ENCODE data around the gene CGNL1. TPM values are rescaled to one million over a fixed set of nuclear protein-coding genes. Genes with fewer than 3 reads are reported as not detected.

CGNL1 gene
- total RNA-seq, 1 experiment from 2014 or later, result 0.43 TPM

DNA sequence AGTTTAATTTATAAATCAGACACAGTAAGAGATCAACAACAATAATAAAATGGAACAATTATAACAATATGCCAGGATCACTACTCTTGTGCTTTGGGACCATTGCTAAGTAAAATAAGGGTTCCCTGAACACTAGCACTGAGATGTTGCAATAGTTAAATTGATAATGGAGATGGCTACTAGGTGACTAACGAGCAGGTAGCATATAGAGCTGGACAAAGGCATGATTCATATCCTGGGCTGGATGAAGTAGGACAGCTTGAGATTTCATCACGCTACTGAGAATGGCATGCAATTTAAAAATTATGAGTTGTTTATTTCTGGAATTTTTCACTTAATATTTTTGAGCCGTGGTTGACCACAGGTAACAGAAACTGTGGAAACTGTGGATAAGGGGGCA lies 194.7 kb downstream of the CGNL1 start:
- peak; percentile 22 for DNase-seq (ENCODE audit: low spot score)

DNA sequence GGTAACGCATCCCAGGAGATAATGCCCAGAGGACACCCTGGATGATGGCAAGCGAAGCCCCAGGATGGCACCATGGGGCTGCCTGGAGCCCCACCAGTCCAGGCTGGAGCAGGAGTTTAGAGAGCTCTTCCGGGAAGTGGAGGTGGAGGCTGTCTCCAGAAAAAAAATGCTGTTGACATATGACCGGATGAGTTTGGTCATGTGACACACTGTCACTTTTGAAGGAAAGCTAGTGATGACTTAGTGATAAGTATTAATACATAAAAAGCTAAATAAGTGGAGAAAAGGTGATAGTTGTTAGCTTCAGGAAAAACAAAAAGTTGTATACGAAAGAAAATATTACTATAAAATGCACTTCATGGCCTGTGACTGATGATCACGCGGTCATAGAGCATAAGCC lies 195.4 kb downstream of the CGNL1 start:
- no peak for DNase-seq (ENCODE audit: low spot score)

DNA sequence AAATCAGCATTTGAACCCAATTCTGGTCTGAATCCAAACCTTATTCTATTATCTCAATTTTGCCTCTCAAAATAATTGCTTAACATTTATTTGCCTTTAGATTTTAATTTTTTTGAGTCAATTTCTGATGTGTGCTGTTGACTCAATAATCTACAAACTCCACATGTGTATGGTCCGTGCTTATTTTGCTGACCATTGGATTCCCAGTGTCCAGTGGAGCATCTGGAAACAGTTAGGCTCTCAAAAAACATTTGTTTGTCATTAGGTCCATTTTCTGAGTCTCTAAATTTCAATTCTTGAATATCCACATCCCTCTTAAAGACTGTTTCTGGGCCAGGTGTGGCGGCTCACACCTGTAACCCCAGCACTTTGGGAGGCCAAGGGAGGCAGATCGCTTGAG lies 196.2 kb downstream of the CGNL1 start:
- no peak for DNase-seq (ENCODE audit: low spot score)

DNA sequence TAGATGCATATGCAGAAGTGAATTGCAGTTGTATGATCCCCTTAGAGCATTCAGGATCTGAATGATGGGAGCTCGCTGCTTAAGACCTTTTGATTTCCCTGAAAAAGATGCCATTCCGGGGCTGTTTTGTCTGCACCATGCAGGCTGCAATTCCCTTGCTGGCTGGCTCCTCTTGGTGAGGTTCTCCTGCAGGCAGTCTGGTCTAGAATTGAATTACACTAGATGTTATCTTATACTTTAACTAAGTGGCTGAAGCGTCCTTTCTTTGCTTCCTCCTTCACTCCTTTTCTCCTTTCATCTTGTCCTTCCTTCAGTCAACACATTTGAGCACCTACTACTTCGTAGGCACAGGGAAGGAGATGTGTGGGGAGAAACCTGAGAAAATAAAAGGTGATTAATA lies 196.8 kb downstream of the CGNL1 start:
- no peak for DNase-seq (ENCODE audit: low spot score)

DNA sequence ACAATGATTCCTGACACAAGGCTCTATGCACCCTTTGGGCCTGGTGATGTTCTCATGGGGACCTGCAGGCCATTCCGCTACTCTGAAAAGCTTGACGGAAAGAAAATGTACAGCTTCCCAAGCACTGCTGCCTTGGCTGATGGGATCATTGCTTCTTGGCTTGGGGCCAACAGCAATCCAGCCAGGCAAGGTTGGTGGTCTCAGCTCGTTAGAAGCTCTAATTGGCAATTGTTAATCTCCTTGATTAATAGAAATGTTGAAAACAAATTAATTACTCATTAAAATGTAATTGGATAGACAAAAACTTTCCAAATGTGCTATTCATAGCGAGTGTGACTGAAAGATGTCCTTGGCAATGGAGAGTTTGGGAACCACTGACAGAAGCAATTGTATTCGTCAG lies 199.1 kb downstream of the CGNL1 start:
- no peak for DNase-seq (ENCODE audit: low spot score)

DNA sequence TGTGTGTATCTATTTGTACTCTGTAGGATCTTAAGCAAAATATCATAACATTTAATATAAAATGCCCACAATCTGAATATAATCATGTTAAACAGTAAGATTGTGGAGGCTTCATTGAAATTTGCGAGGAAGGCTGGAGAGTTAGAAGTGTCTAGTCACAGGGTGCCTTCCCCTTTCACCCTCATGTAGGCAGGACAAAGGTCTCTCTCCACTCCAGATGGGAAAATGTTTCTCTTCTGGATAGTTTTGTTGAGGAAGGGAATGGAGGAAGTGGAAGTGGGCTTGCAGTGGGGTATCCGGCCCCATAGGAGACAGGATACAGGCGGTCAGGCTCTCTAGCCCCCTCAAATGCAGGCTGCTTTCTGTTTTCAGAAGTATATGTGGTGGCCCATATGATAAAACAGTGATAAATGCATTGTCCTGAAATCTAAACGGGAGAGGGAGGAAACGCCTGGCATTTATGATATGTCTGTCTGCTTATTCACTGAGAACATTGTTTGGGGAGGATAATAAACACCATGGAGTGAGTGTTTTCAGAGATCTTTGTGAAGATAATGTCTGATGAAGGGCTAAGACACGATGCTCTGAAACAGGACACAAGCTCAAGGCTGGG lies 202.1 kb downstream of the CGNL1 start:
- DNase-seq (ENCODE audit: low spot score), result no peak

DNA sequence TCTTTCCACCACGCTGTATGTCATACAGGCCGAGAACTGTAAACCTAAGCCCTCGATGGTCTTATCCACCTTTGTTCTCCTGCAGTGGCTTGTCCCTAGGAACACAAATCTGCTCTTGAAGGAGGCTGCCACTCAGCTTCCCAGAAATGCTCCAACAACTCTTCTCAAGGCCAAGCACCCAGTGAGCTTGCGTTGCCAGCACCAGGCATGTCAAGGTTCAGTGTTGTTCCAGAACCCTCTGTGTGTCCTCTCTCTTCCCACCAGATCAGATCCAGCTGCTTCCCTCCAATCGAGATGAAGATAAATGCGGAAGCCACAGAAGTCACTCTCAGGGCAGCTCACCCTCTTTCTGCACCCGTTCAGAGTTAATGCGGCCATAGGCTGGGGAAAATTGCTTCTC lies 204.1 kb downstream of the CGNL1 start:
- no peak for DNase-seq (ENCODE audit: low spot score)

DNA sequence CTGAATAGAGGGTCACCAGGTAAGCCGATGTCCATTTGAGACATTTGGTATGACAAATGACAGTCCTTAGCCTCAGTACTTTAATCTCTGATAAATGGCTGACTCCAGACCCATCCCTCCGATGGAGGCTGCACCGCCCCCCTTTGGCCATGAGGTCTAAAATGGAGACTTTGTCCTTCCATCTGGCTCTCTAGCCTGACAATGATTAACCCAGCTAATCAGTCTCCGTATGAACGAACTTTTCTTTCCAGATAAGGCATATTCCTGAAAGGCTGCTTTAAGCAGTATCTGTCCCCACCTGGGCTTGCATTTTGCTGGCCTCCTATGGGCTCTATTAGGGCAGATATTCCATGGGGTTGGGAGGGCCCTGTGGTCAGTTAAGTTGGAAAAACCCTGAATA lies 204.6 kb downstream of the CGNL1 start:
- no peak for DNase-seq (ENCODE audit: low spot score)

DNA sequence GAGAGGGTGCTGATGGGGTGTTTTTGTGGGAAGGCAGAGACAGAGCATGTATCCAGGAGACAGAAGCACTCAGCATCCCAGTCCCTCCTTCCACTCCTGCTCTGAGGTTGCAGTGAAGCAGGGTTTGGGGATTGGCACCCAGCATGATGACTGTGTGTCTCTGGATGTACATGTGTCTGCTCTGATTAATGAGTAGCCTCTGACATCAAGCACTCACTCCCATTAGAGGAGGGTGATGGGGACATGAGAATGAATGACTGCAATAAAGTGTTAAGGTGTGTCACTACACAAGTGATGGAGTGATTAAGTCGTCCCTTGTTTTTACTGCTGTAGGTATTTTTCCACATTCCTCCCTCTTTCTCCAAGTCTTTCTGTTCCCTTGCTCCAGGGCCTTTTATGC lies 205.8 kb downstream of the CGNL1 start:
- DNase-seq (ENCODE audit: low spot score), result no peak

DNA sequence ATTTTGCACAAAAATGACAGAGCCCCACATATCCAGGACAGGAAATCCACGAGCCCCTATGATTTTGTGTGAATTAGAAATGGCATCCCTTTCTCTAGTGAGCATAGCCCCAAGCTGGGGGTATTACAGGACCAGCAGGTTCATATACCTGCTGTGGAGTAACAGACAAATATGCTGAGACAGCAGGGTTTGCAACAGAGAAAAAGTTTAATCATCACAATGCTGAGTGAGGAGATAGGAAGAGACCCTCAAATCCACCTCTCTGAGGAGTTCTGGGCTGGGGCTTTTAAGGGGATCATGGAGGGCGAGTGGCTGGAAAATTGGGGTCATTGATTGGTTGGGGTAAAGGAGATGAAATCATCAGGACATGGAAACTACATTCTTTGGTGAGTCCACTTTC lies 207.0 kb downstream of the CGNL1 start:
- DNase-seq (ENCODE audit: low spot score), result no peak

DNA sequence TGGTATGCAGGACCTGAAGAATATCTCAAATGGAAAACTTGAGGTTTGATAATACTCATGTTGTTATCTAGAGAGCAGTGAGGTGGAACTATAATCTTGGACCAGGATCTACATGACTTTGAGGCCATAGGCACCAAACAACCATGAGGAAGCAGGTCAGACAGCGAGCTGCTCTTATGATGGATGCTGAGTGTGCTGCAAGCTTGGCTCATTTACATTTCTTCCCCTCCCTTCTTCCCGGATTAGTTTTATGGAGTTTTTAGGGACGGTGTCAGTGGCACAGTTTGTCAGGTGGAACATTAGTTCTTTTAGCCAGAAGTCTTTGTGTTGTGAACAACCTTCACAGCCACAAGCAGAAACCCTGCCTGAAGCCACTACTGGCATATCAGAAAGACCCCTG lies 207.4 kb downstream of the CGNL1 start:
- DNase-seq (ENCODE audit: low spot score), result no peak

DNA sequence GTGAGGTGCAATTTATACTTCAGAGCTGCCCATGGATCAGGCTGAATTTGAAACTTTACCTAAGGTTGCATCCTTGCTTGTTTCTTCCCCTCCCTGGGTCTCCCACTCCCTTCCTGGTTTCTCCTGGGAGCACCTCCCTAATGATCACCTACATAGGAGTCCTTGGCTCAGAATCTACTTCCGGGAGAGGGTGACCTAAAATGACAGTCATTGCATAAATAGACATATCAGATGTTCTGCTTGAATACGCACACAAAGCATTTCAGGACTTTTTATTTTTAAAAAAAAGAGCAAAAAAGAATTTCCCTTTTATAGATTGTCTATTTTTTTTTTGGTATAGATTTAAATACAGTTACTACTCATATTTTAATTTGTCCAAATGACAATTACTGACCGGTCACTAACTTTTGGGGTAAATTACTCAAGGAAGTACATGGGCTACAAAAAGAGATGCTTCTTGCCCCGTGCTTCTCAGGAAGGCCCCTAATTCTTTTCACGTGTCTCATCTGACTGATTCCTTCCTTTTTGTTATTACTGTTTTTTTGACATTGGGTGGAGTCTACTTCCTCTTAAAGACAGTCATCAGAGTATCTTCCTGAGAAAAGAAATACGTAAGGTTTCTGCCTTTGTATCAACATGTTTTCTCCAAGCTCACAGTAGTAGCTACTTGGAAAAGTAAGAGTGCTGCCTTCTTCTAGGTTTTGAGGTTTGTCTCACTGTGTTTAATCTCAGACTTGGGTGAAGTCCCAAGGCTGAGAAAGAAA lies 210.5 kb downstream of the CGNL1 start:
- no peak for DNase-seq (ENCODE audit: low spot score)

DNA sequence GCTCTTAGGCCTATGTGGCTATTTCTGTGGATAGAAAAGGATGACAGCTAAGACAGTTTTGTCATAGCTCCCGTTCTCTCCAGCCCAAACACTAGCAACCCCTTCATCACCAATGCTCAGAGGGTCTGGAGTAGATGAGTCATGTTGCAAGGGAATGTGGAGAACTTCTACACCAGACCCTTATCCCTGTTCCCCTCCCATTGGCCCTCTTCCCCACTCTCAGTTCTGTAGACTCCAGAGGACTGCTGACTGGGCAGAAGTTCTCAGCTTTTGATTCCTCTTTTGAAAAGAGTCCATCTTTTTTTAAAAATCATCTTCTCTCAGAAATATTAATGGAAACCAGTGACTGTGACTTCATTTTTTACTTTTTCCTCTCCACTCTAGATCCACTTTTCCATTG lies 213.0 kb downstream of the CGNL1 start:
- no peak for DNase-seq (ENCODE audit: low spot score)

DNA sequence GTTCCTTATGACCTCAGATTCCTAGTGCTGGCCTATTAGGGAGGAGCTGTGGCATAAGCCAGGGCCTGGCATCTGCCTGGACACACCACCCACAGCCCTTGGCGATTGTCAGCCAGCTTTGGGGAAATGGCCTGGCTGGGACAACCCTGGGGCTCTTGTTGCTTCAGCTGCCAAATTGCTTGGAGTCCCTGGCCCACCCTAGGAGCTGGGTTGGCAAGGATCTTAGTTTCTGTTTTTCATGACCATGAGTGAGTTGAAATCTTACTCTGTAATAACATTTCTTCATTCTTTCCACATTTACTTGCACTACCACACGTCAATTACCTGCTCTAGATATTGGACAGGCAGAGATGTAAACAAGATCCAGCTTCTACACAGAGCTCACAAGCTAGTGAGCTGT lies 213.4 kb downstream of the CGNL1 start:
- no peak for DNase-seq (ENCODE audit: low spot score)

DNA sequence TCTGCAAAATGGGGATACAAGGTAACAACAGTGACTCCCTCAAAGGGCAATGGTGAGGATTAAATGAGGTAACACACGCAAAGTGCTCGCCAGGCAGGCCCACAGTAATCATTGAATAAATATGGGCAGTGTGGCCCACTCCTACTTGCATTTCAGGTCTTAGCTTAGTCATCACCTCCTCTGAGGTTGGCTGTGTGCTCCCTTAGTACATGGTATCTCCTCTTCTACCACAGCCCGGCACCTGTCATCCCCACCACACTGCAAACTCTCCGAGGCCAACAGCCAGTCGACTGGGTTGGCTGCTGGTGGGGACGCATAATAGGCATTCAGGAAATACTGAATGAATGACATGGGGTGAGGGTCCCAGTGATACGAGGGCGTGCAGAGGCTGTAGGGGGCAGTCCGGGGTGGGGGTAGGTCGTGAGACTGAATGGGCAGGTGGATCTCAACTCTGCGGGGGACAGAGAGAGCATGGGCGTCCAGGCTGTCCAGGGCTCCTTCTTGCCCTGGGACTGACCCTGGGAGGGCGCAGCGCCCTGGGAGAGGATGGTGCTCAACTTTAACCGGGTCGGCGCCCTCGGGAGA lies 215.0 kb downstream of the CGNL1 start:
- DNase-seq (ENCODE audit: low spot score), result no peak

DNA sequence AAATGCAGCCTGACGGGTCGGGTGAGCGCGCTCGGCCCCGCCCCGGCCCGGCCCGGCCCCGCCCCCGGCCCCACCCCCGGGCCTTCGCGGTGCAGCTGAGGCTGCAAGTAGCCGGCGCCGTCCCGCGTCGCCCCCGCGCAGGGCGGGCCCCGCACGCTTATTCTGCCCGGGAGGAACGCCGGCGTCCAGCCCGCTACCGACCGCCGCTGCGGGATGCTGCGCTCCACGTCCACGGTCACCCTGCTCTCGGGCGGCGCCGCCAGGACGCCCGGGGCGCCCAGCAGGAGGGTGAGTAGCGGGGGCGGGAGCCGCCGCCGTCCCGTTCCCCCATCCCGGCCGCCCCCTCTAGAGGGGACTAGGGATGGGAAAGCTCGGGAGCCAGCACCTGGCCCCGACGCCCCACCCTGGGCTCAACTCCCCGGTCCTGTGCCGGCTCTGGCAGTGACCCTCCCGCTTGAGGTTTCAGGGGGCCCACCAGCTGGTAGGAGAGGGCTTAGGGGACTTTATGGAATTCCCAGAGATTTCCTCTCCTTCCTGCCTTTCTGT lies 215.6 kb downstream of the CGNL1 start, which contains the start of gene MYZAP:
Gene MYZAP (plus strand): TSS at position 83 of the 546 bp plus-strand sequence. CDS start 131 bp downstream, at position 214.
- no peak for DNase-seq (ENCODE audit: low spot score)

DNA sequence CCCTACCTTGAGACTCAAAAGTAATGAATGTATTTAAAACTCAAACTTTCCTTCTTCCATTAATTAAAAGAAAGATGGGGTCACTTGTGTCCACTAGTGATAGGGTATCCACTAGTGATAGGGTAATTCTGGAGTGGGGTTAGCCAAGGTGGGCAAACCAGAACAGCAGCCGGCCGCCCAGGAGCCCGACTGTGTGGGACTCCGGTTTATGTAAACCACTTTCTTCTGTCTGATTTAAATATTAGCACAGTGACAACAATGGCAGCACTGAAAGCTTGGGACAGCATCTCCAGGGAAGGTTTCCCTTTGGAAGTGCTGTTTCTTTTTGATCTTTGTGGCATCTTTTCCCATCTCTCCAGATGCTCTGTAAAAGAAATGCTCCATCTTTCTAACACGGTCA lies 216.1 kb downstream of the CGNL1 start:
- DNase-seq (ENCODE audit: low spot score), result no peak

DNA sequence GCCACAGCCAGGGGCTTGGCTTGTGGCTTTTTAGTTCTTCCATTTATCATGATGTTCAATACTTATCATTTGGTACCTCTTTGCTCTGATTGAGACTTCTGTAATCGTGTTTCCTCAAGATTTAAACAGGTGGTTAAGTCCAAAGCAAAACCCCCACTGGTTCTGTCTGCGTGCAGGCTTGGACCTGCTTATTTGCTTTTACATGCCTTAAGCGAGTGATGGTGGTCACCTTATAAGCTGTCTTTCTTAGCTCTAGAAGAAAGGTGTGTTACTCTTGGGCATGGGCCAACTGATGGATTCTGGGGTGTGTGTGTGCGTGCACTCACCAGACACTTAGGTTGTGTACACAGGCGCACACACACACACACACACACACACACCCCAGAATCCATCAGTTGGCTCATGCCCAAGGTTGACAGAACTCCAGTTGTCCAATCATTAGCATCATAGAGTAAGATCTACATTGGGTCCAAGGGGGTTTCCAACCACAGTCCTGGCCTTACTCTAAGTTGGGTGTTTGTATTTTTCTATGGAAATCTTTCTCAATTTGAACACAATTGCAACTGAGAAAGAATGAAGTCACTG lies 216.6 kb downstream of the CGNL1 start:
- DNase-seq (ENCODE audit: low spot score), result no peak

DNA sequence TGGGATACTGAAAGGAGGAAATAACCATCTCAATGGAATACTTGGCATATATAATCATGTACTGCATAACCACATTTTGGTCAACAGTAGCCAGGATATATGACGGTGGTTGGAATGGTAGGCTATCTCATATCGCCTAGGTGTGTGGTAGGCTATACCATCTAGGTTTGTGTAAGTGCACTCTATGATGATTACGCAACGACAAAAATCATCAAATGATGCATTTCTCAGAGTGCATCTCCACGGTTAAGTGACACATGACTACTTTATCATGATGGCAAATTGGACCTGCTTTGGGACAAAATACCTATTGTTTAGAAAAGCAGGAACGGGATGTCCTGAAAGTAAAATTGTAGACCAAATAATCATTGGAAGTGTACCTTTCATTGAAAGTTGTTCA lies 218.2 kb downstream of the CGNL1 start:
- DNase-seq (ENCODE audit: low spot score), result no peak

DNA sequence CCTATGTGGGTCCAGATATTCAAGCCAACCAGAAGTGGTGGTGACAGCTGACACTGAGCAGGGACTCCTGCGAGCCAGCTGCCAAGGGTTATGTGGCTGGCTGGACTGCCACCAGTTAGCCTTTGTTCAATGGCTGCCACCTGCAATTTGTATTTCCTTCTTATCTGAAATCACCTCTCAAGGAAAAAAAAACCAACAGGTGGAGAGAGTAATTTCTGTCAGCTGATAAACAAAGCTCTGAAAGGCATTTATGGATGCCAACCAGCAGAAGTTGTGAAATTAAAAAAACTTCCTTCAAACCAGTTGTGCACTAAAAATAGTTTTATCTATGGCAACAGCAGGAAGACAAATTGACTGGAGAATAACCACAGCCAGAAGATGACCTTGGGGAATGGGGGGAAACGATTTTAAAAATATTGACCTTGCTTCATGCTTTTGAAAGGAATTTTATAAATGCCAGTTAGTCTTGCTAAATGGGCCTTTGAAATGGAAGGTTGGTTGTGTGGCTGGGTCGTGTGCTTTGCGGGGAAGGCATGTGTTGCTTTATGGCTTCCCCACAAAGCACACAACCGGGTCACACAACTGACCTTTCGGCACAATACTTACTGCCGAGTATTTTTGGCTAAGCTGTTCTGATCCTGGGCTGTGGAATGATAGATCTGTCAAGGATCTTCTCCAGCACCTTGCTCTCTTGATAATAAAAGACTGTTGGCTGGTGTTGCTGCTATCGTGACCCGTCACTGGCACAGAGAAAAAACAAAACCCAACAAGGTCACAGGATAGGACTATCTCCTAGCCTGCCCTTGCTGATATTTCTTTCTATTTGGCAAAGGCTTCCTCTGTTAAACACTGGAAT lies 218.9 kb downstream of the CGNL1 start:
- DNase-seq (ENCODE audit: low spot score), result no peak

DNA sequence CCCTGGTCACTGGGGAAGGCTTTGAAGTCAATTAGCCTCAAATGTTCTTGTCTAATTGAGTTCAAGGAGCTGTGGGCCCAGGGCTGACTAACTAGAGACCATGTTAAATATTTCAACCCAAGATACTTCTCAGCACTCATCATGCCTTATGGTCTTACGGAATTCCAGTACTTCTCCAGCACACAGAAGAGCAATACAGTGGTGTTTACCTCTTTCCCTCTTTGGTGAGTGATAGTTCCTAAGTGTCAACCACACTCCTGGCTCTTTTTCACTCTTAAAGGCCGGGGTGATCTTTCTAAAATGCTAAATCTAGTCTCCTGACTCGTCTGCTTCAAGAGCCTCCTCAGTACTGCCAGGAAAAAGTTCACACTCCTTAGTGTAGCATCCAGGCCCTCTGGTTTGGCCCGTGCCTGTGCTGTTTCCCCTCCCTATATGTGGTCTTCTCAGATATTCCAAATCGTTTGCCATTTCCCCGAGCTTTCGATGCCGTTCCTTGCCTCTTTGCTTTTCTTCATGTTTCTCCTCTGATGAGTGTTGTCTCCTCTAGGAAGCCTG lies 220.1 kb downstream of the CGNL1 start:
- no peak for DNase-seq (ENCODE audit: low spot score)

Data from H4 (cell line).